Inferior parietal cortex (tissue), 1 donor: ENCODE measurements around the gene GGTLC2.
"Not testable (repeated sequence)": the region's sequence is repeated elsewhere in the genome, so short reads cannot be mapped to it uniquely, and the experiment has no call there.

Experiments used
- DNase-seq: peaks from one replicate; pipeline ENCODE4 v3.0.0-alpha.2; 2016; ENCODE audit errors: extremely low spot score

GGTLC2 gene

DNA sequence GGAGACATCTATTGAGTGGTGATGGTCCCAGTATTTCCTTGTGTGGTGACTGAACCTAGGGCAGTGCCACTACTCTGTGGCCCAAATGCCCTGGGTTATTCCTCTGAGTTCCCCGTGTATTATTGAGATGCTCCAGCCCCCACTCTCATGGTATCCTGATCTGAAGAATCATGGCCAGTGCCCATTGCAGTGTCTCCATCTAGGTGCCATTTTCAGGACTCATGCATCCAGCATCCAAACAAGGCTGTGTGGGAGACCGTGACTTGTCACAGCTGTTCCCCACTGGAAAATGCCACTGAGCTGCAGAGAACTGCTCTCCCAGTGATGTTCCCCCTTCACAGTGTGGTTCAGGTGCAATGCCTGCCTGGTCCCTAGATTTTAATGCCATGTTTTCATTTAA is 24.7 kb downstream of the GGTLC2 start:
- no peak for DNase-seq

DNA sequence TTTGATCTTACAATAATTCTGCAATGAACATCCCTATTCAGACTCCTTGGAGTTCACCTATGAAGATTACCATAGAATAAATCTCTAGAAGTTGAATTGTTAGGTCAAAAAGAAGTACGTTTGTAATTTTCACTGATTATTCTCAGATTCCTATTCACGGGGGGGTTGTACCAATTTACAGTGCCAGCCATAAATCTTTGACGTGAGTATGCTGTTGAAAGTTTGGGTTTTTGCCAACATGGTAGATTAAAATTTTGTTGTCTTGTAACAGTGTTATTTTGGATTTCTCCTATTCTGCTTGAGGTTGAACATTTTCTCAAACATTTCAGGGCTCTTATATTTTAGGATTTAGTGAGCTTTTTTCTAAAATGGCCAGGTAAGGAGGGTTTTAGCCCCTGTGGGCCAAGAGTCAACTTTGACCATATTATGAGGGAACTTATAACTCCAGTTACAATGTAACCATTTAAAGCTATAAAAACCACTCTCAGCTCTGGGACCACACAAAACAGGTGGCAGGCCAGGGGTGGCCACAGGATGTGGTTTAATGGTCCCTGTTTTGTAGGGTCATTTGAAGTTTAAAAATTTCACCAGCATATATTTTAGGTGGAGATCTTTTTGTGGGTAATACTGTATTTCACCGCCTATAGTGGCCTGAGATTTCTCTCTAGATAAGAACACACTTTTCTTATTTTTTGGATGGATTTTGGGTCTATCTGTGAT is 25.8 kb downstream of the GGTLC2 start:
- DNase-seq, result no peak

DNA sequence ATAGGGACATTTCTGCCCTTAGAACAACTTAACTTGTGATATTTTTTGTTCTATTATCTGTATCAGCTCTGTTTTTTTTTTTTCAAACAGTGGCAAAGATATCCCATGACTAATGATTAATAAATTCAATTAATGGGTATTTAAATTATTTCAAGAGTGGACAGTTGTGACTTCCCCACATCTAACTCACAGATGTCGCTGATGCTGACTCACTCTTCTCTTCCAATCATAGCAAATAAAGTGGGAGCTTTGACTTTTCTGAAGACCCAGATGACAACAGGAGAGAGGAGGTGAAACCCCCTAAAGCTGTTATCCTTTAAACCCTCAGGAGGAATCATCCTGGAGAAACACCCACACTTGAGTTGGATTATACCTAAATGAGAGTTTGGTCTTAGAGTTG is 27.1 kb downstream of the GGTLC2 start:
- DNase-seq, result no peak

DNA sequence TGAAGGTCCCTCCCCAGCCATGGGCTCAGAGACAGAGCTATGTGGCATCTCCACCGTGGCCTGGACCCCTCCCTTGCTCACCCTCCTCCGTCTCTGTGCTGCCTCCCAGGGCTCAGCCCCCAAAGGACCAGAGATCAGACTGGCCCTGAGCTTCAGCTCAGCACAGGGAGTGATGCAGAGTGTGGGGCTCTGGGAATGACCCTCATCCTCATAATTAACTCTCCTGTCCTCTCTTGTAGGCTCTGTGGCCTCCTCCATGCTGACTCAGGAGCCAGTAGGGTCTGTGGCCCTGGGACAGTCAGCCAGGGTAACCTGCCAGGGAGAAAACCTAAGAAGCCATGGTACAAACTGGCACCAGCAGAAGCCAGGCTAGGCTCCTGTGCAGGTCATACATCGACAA is 28.7 kb downstream of the GGTLC2 start:
- no peak for DNase-seq

DNA sequence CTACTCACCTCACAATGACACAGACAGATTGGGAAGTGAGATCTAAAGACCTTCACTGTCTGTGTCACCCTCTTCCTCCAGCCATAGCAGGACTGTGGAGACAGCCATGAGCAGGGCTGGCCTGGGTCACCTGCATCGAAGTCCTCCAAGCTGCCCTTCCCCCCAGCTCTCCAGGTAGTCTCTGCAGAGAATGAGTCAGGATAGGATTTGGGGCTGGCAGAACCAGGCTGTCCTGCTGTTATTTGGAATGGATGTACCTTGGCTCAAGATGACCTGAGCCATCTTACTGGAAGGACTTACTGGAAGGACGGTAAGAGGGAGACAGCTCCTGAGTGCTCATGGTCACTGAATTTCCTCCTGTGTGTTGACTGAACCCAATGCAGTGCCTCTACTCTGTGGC is 29.2 kb downstream of the GGTLC2 start:
- no peak for DNase-seq

DNA sequence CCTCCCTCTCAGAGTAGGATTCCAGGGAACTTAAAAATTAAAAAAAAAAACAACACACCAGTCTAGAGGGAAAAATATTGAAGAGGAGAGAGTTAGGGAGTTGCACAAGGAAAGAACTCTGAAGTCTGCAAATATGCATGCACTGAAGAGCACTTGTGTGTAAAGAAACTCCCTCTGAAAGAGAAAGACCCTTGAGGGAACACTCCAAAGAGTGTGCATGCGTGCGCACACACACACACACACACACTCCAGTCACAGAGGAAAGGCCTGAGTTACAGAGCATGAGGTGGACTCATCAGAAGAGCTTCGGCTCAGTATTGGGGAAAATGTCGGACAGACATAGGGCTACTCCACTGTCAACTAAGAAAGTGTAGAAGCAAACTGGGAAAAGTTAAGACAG is 30.1 kb downstream of the GGTLC2 start:
- no peak for DNase-seq

DNA sequence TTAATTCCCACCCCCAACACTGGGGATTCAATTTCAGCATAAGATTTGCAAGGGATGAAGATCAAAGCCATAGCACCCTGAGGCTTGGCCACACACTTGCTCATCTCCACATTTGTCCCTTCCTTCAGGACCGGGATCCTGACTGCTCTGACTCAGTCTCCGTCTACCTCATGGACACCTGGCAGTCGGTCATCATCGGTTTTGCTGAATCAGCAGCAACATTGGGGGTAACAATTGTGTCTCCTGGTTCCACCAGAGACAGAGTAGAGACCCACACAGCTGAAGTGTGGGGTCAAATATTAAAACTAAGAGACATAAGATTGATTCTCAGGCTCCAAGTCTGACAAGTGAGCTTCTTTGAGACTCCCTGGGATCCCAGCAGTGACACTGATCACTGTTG is 34.6 kb downstream of the GGTLC2 start:
- no peak for DNase-seq

DNA sequence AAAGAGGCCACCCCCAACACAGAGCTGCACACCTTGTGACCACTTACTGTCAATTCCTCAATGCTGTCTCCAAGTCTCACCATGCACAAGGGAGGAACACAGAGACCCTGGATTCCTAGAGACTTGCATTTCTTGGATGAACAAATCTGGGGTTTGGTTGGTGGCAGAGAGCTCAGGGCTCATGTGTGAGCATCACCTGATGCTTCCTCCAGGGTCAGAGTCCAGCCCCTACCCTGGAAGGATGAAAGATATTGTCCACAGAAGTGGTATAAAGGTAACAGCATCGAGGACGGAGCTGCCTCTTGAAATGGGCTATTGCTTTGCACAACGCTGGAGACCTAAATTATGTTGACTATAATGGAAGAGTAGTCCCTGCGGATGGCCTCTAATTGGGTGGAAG is 36.0 kb downstream of the GGTLC2 start:
- DNase-seq, result no peak

DNA sequence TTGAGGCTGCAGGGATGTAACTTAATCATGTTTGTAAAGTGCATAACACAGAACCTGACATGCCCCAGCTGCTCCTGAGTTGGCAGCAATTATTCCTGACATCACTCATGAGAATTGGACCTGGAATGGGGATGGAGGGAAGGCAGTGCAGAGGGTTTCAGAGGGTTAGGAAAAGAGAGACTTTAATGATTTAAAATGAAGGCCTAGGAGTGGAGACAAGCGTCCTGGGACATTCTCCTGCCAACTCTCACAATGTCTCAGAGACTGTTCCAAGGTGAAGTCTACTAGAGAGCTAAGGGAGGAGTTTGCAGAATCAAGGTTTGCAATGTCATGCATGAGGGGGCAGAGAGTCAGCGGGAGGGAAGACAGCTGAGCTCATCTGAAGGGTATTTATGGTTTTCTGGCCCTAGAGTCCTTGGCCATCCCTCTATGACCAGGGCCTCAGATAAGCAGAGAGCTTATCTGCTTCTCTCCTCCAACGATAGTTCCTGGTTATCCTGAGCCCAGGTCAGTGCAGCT is 36.9 kb downstream of the GGTLC2 start:
- no peak for DNase-seq

DNA sequence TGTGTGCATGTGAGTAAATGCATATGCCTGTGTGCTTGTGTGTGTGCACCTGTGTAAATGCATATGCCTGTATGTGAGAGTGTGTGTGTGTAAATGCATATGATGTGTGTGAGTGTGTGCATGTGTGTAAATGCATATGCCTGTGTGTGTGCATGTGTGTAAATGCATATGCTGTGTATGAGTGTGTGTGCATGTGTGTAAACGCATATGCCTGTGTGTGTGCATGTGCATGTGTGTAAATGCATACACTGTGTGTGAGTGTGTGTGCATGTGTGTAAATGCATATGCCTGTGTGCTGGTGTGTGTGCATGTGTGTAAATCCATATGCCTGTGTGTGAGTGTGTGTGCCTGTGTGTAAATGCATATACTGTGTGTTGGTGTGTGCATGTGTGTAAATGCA is 37.8 kb downstream of the GGTLC2 start:
- no peak for DNase-seq

DNA sequence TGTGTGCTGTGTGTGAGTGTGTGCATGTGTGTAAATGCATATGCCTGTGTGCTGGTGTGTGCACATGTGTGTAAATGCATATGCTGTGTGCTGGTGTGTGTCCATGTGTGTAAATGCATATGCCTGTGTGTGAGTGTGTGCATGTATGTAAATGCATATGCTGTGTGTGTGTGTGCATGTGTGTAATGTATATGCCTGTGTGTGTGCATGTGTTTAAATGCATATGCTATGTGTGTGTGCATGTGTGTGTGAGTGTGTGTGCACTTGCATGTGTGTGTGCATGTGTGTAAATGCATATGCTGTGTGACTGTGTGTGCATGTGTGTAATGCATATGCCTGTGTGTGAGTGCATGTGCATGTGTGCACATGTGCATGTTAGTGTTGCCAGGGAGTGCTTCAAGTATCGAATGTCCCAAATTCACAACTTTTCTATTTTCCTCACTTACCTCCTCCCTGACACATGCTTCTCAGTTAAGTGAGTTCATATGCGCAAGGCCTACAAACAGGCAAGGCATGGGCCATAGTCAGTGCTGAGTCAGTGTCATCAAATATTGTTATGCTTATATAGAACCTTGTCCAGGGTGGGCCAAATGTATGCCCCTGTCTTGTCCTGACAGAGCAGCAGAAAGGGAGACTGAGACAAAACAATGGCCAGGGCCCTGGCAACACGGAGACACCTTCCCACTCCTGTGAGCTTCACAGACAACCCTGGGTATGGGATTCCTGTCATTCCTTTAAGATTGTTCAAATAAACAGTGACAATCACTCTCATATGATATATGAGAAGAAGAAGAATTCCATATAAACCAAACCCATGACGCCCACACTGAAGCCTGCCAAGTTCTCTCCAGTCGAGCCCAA is 38.6 kb downstream of the GGTLC2 start:
- DNase-seq, result no peak

DNA sequence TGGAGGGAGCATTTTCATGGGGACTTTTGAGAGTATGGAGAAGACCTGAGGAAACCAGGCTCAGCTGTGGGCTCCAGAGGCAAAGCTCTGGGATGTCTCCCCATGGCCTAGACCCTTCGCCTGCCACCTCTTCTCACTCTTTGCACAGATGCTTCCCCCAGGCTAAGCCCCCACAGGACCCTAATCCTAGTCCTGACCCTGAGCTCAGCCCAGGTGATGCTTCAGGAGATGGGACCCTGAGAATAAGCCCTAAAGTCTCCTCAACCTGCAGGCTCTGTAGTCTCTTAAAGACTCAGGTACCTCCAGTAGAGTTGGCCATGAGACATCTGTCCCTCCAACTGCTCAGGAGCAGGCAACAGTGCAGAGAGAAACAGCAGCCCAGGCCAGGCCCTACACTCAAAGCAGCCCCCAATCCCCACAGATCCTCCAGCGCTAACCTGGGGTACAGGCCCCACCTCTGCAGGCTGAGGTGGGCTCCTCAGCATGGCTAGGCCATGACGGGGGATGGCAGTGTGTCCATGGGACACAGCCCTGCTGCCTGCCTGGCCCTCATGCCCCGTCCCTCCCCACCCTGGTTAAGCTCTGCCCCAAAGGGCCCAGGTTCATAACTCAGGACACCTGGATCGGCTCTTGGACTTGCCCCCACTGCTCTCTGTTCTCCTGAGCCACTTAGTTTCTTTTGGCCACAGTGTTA is 39.4 kb downstream of the GGTLC2 start:
- DNase-seq, result no peak

DNA sequence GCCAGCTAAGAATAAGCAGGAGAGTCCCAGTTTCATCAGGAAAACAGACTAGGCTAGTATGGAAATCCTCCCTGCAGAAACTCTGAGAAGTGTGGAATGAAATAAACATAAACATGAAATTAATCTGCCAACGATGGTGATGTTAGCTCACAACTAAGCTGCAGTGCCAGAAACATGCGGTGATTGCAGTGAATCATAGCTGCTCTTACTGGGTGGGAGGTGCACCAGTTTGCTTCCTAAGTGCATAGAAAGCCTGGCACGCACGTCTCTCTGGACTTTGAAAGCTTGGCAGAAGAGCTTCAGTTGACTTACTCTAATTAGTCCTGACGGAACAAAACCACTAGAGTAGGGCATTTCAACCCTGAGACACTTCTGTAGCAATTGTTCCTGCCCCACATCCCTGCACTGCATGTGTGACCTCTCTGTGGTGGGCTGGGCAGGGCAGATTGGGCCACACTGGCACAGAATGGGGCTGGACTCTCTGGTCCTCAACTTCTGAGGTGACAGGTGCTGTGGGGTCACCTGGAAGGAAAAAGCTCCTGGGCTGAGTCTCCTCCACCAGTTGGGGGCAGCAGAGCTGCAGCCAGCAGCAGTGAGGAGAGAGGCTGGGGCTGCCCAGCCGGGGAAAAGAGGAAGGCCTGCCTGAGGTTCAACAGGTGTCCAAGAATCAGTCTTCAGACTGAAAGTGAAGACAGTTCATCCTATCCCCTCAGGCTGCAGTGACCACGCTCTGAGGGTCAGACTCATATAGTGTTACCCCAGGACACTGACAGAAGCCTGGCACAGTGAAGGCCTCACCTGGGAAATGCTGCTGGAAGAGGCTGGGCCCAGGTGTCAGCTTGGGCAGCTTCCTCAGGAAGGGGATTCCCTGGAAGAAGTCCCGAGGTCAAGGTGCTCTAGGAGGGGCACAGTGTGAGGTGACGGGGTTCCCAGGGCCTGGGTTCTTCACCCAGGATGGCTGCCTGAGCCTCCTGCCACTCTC is 40.5 kb downstream of the GGTLC2 start:
- DNase-seq, result peak; percentile 32

DNA sequence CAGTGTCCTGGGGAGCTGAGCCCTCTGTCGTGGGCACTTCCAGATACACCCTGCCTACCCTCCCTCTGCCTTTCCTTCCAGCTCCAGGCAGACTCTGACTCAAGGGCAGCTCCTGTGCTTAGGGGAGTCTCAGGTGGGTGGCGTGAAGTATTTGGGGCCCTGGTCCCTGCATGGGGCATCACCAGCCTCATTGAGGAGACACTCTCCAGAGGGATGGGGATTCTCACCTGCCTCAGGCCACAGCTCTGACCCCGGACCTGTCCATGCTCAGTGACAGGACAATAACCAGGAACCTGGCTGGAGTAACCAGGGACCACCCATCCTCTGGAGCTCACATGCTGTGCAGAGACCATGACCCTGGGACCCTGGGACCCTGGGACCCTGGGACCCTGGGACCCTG is 41.2 kb downstream of the GGTLC2 start:
- no peak for DNase-seq

DNA sequence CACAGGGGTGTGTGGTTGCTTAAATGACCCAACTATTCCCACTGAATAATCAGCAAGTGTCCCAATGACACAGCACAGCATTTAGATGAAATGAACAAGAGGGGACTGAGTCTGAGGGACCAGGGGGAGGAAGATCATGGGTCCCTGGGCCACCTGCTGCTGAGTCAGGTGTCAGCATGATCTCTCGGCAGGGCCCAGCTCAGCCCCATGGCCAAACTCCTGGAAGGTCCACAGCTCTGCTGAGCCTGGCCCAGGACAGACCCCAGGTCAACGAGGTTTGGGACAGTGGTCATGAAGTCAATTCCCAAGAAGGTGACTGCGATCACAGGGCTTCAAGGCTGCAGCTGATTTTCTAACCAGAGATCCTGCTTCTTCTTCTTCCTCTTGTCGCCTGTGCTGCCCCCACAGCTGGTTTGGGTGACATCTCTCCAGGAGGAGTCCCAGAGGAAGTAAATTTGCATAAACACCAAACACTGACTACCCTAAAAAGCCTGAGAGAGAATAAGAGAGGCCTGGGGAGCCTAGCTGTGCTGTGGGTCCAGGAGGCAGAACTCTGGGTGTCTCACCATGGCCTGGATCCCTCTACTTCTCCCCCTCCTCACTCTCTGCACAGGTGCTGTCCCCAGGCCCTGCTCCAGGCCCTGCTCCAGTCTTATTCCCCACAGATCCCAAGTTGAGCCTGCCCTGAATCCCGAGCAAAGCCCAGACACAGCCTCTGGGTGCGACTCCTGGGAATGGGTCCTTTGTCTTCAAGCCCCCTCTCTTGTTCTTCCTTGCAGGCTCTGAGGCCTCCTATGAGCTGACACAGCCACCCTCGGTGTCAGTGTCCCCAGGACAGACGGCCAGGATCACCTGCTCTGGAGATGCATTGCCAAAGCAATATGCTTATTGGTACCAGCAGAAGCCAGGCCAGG is 42.0 kb downstream of the GGTLC2 start:
- not testable (repeated sequence) for DNase-seq

DNA sequence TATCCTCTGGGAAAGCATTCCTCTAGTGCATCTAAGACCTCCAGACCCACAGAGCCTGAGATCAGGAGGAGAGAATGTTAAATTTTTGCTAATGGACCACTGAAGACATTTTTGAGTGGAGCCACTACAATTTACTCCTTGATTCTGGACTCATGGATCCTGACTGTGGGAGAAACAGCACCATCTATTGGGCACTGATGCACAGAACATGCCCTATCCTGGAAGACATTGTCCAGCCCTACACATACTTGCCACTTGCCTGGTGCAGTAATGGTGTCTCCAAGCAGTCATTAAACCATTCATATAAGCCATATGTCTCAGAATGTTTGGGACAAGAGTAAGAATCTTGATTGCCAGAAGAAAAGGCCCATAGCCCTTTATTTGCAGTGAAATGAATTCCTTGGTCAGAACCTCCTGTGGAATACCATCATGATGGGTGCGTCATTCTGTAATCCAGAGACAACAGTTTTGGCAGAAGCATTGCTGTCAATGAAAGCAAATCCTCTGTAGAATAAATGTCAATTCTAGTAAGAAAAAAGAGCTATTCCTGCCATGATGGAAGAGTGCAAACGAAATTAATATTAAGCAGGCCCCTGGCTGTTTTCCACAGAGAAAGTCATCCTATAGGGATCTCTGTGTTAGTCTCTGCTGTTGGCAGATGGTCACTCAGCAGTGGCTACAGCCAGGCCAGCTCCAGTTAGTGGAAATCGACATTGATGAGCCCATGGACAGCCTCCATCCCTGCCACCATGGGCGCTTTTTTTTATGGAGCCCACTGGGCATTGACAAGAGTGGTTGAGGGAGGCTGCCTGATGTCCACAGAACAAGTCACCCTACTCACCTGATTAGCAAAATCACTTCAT is 43.5 kb downstream of the GGTLC2 start:
- peak; percentile 83 for DNase-seq

DNA sequence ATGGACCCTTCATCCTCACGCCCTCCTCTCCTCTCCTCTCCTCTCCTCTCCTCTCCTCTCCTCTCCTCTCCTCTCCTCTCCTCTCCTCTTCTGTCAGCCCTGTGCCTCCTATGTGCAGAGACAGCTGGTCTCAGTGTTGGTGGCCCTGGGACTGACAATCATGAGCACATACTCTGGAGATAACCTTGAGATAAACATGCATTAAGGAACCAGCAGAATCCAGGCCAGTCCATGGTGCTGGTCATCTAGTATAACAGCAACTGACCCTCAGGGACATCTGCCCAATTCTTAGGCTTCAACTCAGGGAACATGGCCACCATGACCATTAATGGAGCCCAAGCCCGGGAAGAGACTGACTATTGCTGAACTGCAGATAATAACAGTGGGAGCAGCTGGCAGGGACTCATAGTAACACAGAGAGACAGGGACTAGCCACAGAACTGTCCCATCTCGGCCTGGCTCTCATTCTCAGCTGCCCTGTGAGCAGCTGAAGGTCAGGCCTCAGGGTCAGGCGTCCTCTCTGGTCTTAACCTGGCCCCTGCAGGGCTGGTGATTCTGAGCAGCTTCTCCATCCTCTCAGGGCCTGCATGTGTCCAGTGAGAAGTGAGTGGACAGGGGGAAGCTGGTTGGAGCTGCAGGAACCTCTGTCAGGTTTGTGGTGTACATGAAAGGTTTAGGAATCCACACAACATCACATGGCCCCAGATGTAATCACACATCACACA is 45.4 kb downstream of the GGTLC2 start:
- no peak for DNase-seq

DNA sequence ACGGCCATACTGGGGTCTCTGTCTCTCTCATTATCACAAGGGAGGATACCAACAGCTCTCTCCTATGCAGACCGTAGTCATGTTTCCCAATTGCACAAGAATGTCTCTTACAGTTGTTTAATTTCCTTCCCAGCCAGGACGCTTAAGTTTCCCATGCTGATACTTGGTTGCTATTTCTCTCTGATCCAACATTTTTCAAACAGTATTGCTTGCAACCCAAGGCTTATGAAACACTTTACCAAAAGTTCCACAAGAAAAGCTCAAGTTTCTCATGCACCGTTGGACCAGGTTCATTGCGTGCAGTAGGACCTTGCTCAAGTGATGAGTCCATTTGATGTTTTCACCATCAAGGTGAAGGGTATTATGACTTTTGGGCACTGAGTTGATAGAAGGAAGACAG is 46.6 kb downstream of the GGTLC2 start:
- no peak for DNase-seq
